ENCODE data around the gene FOXB1. TPM values are rescaled to one million over a fixed set of nuclear protein-coding genes. Genes with fewer than 3 reads are reported as not detected.

FOXB1 gene
- total RNA-seq, 1 donor from 2014 or later = not detected

DNA sequence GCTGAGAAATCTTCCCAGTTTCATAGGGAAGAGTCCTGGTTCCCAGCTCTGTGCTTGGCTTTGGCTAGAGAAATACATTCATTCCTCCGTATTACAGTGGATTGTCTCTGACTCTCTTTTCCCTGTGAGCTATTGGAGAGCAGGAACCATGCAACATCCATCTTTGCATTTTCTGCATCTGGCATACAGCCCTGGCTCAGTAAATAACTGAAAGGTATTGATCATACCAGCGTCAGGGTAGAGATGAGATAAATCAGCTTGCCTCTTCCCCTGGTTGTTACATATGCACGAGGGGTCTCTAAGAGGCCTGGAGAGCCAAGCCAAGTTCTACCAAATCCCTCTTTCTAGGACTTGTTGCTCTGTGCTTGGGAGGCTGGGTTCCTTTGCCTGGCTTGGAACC, 35.2 kb downstream of the FOXB1 start:
- Mint-ChIP-seq H3K27me3 (ENCODE audit: low read depth) (peaks cover 49% of the 10 kb centered on the region), H3K27ac (no peak overlapping the region), H3K36me3 (no peaks in the 10 kb centered on the region), H3K9me3 (no peaks in the 10 kb centered on the region), H3K4me1 (no peaks in the 10 kb centered on the region), H3K4me3 (no peak overlapping the region)
- TF ChIP-seq, protein P1, sequence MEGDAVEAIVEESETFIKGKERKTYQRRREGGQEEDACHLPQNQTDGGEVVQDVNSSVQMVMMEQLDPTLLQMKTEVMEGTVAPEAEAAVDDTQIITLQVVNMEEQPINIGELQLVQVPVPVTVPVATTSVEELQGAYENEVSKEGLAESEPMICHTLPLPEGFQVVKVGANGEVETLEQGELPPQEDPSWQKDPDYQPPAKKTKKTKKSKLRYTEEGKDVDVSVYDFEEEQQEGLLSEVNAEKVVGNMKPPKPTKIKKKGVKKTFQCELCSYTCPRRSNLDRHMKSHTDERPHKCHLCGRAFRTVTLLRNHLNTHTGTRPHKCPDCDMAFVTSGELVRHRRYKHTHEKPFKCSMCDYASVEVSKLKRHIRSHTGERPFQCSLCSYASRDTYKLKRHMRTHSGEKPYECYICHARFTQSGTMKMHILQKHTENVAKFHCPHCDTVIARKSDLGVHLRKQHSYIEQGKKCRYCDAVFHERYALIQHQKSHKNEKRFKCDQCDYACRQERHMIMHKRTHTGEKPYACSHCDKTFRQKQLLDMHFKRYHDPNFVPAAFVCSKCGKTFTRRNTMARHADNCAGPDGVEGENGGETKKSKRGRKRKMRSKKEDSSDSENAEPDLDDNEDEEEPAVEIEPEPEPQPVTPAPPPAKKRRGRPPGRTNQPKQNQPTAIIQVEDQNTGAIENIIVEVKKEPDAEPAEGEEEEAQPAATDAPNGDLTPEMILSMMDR (IDR thresholded peaks at IDR 0.05; ENCODE audit: unreplicated experiment) = no peak
- no peak for DNase-seq (ENCODE audit: low spot score in 2 of 2, unreplicated experiment in 2 of 2)

DNA sequence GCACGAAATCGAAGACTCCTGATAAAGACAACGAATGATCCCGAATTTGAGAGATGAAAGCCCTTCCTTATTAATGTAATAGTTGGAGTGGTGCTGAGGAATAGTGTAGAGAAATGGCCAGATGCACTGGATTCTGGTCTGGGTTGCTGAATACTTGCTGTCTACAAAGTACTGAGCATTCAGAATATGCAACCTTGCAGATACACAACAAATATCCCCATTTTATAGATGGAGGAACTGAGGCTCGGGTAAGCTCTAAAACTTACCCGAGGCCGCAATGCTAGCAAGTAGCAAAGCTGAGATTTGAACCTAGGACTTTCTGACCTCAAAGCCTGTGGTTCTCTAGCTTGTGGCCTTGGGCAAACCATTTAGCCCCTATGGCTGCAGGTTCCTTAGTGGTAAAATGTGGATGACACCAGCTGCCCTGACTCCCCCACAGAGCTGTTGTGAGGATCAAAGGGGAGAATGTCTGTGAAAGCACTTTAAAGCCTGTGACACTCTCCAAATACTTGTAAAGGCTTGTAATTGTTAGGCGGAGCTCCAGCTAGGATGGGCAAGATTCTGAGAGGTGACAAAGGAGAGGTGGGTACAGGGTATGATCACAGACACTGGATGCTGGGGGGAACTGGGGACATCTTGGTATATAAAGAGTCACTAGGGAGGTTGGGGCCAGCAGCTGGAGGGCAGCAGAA, 39.8 kb downstream of the FOXB1 start:
- Mint-ChIP-seq H3K27me3 (ENCODE audit: low read depth) (peaks cover 48% of the 10 kb centered on the region), H3K4me1 (no peaks in the 10 kb centered on the region), H3K27ac (no peak overlapping the region), H3K4me3 (no peak overlapping the region), H3K36me3 (no peaks in the 10 kb centered on the region), H3K9me3 (no peaks in the 10 kb centered on the region)
- TF ChIP-seq, protein P1 (IDR thresholded peaks at IDR 0.05; ENCODE audit: unreplicated experiment) = no peak
- no peak for DNase-seq (ENCODE audit: low spot score in 2 of 2, unreplicated experiment in 2 of 2)

DNA sequence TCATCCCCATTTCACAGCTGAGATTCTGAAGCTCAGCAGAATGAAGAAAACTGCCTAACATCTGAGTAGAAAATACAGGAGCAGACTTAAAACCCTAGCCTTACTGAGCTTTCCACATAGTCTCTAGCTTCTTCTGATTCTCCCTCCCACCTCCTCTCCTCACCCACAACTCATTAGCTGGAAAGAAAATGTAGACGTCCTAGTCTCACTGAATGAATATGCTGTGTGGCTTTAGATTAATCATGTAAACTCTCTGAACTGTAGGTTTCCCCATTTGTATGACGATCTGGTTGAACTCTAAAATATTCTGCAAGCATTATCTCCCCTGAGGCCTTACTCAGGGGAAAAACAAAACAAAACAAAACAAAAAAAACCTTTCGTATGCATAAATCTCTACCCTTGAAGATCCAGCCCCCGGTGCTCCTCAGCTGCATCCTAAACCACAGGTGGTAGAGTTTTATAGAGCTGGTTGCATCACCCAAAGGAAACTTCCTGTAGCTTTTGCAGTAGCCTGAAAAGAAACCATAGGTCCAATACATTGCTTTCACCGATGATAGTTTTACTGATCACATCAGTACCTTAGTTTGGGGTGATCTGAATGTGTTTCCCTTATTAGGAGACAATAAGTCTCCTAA, 40.6 kb downstream of the FOXB1 start:
- Mint-ChIP-seq H3K4me3 (no peak overlapping the region), H3K36me3 (no peaks in the 10 kb centered on the region), H3K4me1 (no peaks in the 10 kb centered on the region), H3K27ac (no peak overlapping the region), H3K27me3 (ENCODE audit: low read depth) (peaks cover 40% of the 10 kb centered on the region), H3K9me3 (peaks cover 6% of the 10 kb centered on the region)
- no peak for DNase-seq (ENCODE audit: low spot score in 2 of 2, unreplicated experiment in 2 of 2)
- TF ChIP-seq, protein P1 (IDR thresholded peaks at IDR 0.05; ENCODE audit: unreplicated experiment) = no peak

DNA sequence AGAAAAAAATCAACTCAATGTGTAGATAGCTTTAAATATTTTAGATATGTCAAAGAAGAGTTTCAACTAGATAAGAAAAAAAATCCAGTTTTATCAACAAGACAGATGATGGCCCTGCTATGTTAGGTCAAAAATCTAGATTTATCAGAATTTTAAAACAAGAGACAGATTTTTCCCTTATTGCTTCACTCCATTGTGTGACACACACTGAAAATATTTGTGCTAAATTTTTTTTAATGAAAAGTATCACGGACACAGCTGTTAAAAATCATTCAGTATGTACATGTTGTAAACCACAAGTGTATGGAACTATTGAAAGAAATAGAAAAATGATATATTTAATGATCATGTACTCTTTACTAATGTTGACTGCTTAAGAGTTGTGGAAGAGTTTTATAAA, 43.6 kb downstream of the FOXB1 start:
- DNase-seq (ENCODE audit: low spot score in 2 of 2, unreplicated experiment in 2 of 2) = no peak
- Mint-ChIP-seq H3K9me3 (peaks cover 19% of the 10 kb centered on the region), H3K4me3 (no peak overlapping the region), H3K36me3 (peaks cover 2% of the 10 kb centered on the region), H3K4me1 (no peaks in the 10 kb centered on the region), H3K27me3 (ENCODE audit: low read depth) (peaks cover 24% of the 10 kb centered on the region), H3K27ac (no peak overlapping the region)
- TF ChIP-seq, protein P1 (IDR thresholded peaks at IDR 0.05; ENCODE audit: unreplicated experiment) = no peak

DNA sequence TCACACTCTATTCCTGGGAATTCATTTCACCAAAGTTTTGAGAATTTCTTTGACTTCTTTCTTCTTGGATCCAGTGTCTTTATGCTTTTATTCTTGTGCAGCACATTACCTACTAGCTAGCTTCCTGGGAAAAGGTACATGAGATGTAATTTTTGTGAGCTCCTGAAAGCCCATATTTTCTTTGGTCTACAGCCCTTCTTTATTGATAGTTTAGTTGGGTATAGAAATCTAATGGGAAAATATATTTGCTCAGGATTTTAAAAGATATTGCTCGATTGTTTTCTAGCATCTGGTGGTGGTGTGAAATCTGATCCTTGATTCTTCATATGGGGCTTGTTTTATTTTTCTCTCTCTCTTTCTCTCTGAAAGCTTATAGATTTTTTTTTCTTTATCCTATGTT, 45.8 kb downstream of the FOXB1 start:
- no peaks in the 10 kb centered on the region for H3K4me1 Mint-ChIP-seq
- TF ChIP-seq, protein P1 (IDR thresholded peaks at IDR 0.05; ENCODE audit: unreplicated experiment) = no peak
- DNase-seq (ENCODE audit: low spot score in 2 of 2, unreplicated experiment in 2 of 2) = no peak
- H3K9me3 Mint-ChIP-seq = peaks cover 19% of the 10 kb centered on the region
- H3K27ac Mint-ChIP-seq = no peak overlapping the region
- peaks cover 2% of the 10 kb centered on the region for H3K36me3 Mint-ChIP-seq
- H3K4me3 Mint-ChIP-seq = no peak overlapping the region
- H3K27me3 Mint-ChIP-seq (ENCODE audit: low read depth) = peaks cover 23% of the 10 kb centered on the region

All from mesothelial cell of epicardium (in vitro differentiated cells).